RWPE1 (cell line): Measurements from ENCODE around the gene C1orf167.

Experiments used
- CTCF ChIA-PET: fragments of 350-600 bp; sonication (Branson Sonifier 250); formaldehyde crosslinking; extraction: SDS; loops from one replicate; lab custom pipeline; 2021; lab: Yijun Ruan, JAX
- POLR2A ChIA-PET: fragments of 400-600 bp; formaldehyde crosslinking; extraction: SDS; loops from one replicate; lab custom pipeline; 2020; ENCODE audit warnings: antibody characterized with exemption; ENCODE audit not compliant: low non-redundant PET; lab: Yijun Ruan, JAX
- DNase-seq: peaks from one replicate; pipeline ENCODE4 v3.0.0; 2012; ENCODE audit warnings: low spot score
- H3K27ac ChIP-seq: fragments of 450-650 bp; 2 replicates; pipeline ENCODE4 v1.5.1; 2017
- TF ChIP-seq, protein P1 (sequence below): fragments of 450-650 bp; conservative IDR thresholded peaks from 2 replicates; pipeline ENCODE4 v1.5.1; 2017; ENCODE audit warnings: low read depth, mild to moderate bottlenecking

The C1orf167 gene

DNA sequence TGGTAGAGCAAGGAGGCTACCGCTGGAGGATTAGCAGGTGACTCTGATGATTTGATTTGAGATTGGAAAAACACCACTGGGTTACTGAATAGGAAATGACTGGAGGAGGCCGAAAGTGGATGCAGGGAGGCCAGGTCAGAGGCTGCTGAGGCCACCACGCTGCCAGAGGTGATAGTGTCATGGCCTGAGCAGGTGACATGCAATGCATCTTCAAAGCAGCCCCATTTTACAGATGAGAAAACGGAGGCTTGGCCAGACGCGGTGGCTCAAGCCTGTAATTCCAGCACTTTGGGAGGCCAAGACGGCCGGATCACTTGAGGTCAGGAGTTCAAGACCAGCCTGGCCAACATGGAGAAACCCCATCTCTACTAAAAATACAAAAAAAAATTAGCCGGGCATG lies 12.8 kb downstream of the C1orf167 start:
- POLR2A ChIA-PET: no interaction called here
- DNase-seq: no peak
- CTCF ChIA-PET: no interaction called here
- TF ChIP-seq, protein P1, sequence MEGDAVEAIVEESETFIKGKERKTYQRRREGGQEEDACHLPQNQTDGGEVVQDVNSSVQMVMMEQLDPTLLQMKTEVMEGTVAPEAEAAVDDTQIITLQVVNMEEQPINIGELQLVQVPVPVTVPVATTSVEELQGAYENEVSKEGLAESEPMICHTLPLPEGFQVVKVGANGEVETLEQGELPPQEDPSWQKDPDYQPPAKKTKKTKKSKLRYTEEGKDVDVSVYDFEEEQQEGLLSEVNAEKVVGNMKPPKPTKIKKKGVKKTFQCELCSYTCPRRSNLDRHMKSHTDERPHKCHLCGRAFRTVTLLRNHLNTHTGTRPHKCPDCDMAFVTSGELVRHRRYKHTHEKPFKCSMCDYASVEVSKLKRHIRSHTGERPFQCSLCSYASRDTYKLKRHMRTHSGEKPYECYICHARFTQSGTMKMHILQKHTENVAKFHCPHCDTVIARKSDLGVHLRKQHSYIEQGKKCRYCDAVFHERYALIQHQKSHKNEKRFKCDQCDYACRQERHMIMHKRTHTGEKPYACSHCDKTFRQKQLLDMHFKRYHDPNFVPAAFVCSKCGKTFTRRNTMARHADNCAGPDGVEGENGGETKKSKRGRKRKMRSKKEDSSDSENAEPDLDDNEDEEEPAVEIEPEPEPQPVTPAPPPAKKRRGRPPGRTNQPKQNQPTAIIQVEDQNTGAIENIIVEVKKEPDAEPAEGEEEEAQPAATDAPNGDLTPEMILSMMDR: no peak
- H3K27ac ChIP-seq: no peak overlapping the region

DNA sequence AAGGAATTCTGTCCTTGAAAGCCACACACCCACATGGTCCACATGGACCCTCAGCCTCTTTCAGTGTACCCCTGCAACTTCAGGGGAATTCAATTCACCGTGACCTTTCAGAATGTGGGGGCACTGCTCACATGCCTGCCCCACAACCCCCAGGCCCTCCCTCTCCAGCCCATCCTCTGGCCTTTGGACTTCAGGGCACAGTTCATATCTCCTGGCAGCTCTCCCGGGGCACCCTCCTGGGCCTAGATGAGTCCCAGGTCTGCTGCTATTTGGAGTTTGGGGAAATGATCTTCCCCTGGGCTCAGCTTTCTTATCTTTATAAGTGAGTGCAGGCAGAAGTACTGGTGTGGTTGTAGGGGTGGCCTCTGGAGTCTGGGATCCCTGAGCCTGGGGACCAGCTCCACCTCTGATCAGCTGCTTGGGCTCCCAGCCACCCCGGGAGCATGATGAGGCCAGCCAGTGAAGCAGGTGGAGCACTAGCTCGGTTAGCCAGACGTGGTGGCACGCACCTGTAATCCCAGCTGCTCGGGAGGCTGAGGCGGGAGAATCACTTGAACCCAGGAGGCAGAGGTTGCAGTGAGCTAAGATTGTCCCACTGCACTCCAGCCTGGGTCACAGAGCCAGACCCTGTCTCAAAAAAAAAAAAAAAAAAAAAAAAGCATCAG lies 15.8 kb downstream of the C1orf167 start:
- ChIA-PET POLR2A (interaction anchor here (0.5 kb wide), 1 partner anchor 130 kb away, joined by 9 read pairs; no protein-coding TSS in a partner anchor), CTCF (interaction anchor here (0.6 to 0.7 kb wide), 3 partner anchors 26 to 505 kb away, joined by 3 read pairs; partner anchors contain the start of gene UBIAD1)
- DNase-seq: no peak
- TF ChIP-seq, protein P1: no peak
- H3K27ac ChIP-seq: no peak overlapping the region

DNA sequence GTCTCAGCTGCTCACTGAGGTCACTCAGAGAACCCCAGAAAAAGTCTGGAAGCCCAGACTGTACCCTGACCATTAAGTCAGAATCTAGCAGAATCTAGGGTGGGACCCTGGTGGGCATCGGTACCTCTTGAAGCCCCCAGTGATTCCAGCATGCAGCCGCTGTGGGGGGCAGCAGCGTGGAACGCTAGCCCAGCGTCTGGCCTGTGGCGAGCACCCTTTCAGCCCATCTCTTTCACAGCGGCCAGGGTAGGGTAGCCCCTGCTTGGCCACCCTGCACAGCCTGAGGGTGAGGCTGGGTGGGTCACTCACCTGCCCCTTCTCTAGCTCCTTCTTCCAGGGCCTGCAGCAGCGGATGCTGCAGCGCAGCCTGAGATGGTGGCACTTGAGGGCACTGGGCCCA lies 16.3 kb downstream of the C1orf167 start:
- TF ChIP-seq, protein P1: no peak
- DNase-seq: no peak
- no peak overlapping the region for H3K27ac ChIP-seq
- ChIA-PET POLR2A (no interaction called here), CTCF (interaction anchor here (0.6 to 0.7 kb wide), 3 partner anchors 25 to 505 kb away, joined by 3 read pairs; partner anchors contain the start of gene UBIAD1)

DNA sequence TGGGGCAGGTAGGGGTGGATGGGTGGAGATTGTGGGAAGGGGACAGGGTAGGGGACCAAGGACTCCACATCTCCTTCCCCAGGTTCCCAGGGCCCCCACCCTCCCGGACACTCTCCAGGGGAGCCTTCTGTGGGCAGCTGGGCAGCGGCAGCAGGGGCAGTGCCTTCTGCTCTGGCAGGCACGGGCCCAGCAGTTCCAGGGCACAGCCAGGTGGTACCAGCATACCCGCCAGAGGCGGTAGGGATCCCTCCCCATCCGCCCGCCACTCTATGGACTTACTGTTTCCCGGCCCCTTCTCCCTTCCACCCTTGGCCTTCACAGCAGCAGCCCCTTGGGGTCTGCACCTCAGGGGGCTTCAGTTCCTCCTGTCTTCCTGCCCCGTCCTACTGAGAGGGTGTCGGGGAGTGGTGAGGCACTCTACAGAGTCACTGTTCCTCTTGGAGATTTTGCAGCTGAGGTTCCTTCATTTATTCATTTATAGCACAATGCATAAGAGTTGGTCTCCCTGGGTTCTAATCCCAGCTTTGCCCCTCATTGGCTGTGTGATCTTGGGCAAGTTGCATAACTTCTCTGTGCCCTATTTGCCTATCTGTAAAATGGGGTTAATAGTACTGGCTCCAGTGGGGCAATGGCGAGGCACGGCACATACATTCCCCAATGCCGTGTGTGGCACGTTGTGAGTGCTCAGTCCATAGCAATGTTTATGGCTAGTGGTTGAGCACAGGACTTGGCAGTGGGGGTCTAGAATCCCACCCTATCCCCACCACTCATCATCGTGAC lies 17.0 kb downstream of the C1orf167 start:
- TF ChIP-seq, protein P1: no peak
- DNase-seq: no peak
- ChIA-PET CTCF (no interaction called here), POLR2A (no interaction called here)
- H3K27ac ChIP-seq: no peak overlapping the region

DNA sequence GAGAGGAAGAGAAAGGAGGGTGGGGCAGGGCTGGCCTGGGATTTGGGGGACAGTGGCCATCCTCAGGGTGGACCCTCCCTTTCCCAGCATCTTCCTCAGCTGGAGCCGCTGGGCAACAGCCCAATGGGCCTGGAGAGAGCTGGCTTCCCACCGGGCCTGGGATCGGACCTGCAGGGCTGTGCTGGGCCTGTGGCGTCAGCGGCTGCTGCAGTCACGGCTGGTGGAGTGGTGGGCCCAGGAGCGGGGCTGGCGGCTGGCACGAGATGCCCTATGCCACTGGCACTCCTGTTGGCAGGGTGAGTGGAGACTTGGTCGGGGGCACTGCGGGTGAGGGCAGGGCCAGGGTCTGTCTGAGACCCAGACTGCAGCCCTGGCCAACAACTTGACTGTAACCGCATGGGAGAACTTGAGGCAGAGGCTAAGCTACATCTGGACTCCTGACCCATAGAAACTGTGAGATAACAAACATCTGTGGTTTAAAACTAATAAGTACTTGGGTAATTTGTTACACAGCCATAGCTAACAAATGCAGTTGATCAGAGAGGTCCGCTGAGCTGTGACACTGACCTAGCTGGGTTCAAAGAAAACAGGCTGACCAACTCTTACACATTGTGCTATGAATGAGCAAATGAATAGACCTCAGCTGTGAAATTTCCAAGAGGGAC lies 17.9 kb downstream of the C1orf167 start:
- TF ChIP-seq, protein P1: no peak
- POLR2A ChIA-PET: no interaction called here
- H3K27ac ChIP-seq: no peak overlapping the region
- CTCF ChIA-PET: no interaction called here
- no peak for DNase-seq

DNA sequence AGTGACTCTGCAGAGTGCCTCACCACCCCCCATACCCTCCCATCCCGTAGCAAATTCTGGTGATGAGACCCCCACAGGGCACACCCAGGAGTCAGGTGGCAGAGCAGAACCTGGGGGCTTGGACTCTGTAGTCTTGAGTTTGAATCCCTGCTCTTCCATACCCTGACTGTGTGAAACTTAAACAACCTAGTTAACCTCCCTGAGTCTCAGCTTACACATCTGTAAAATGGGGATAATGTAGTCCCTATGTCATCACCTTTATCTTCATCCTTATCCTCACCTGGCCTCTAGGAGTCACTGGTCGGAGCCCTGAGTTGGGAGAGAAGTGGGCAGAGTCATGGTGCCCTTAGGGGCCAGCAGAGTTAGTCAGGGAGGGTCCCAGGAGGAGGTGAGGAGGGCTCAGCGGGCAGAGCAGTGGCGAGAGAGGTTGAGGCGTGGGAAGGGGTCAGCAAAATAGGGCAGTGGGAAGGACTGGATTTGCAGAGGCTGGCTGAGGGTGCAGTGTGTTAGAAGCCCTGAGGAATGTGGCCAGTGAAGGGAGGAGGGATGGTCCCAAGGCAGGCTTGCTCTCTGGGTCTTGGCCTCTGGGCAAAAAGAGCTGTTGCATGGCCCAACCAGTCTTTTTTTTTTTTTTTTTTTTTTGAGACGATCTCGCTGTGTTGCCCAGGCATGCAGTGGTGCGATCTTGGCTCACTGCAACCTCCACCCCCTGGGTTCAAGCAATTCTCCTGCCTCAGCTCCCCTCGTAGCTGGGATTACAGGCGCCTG lies 18.6 kb downstream of the C1orf167 start:
- ChIA-PET POLR2A (no interaction called here), CTCF (no interaction called here)

More for the DNA sequence above, 18.6 kb downstream of the C1orf167 start:
- H3K27ac ChIP-seq: no peak overlapping the region
- TF ChIP-seq, protein P1: no peak
- DNase-seq: no peak
